Neural cell (in vitro differentiated cells): ENCODE data around the gene LMO1. TPM values are rescaled to one million over a fixed set of nuclear protein-coding genes. Genes with fewer than 3 reads are reported as not detected.

Experiments used
- H2AFZ ChIP-seq: fragments of 200-600, 300-800 bp; sonication (generic), shearing (Covaris generic); 2 replicates; pipeline ENCODE4 v1.6.0; 2014; ENCODE audit warnings: low read depth, mild to moderate bottlenecking, antibody characterized with exemption, low read length, moderate library complexity
- H3F3A ChIP-seq: fragments of 200-600 bp; shearing (Covaris generic); 2 replicates; pipeline ENCODE4 v1.6.1; 2016; ENCODE audit warnings: mild to moderate bottlenecking, moderate library complexity, mixed read lengths, antibody characterized with exemption, low read length; ENCODE audit not compliant: insufficient read depth, poor library complexity, severe bottlenecking
- H3K27ac ChIP-seq: fragments of 200-600, 300-800 bp; sonication (generic), shearing (Covaris generic); 2 replicates; pipeline ENCODE4 v1.5.1; 2014; ENCODE audit warnings: mild to moderate bottlenecking, low read length, moderate library complexity
- H3K27me3 ChIP-seq: fragments of 300-800, 200-600 bp; sonication (generic), shearing (Covaris generic); 2 replicates; pipeline ENCODE4 v1.6.0; 2014; ENCODE audit warnings: mild to moderate bottlenecking, low read depth, low read length, moderate library complexity; ENCODE audit not compliant: insufficient read depth
- H3K36me3 ChIP-seq: fragments of 300-800, 200-600 bp; sonication (generic), shearing (Covaris generic); 2 replicates; pipeline ENCODE4 v1.5.1; 2014; ENCODE audit warnings: mild to moderate bottlenecking, antibody characterized with exemption, low read length, moderate library complexity; ENCODE audit not compliant: insufficient read depth
- H3K4me2 ChIP-seq: fragments of 300-800, 200-600 bp; sonication (generic), shearing (Covaris generic); 2 replicates; pipeline ENCODE4 v1.6.0; 2014; ENCODE audit warnings: mild to moderate bottlenecking, low read length
- H3K4me3 ChIP-seq: fragments of 300-800, 200-600 bp; sonication (generic), shearing (Covaris generic); 2 replicates; pipeline ENCODE4 v1.5.1; 2014; ENCODE audit warnings: mild to moderate bottlenecking, low read length, moderate library complexity
- H3K79me2 ChIP-seq: fragments of 200-600 bp; shearing (Covaris generic); replicated peaks from 2 replicates; pipeline ENCODE4 v1.6.0; 2014; ENCODE audit warnings: mild to moderate bottlenecking, low read length, moderate library complexity; ENCODE audit not compliant: insufficient read depth
- H3K9ac ChIP-seq: fragments of 300-800, 200-600 bp; sonication (generic), shearing (Covaris generic); 2 replicates; pipeline ENCODE4 v1.6.1; 2016; ENCODE audit warnings: mild to moderate bottlenecking, low read length, mixed read lengths
- H3K9me2 ChIP-seq: fragments of 200-600 bp; shearing (Covaris generic); 2 replicates; pipeline ENCODE4 v1.6.1; 2016; ENCODE audit warnings: mild to moderate bottlenecking, low read length, mixed read lengths; ENCODE audit not compliant: insufficient read depth
- H3K9me3 ChIP-seq: fragments of 200-600, 300-800 bp; sonication (generic), shearing (Covaris generic); 2 replicates; pipeline ENCODE4 v1.6.1; 2016; ENCODE audit warnings: mild to moderate bottlenecking, mixed run types, low read length, moderate library complexity, mixed read lengths
- H4K20me1 ChIP-seq: fragments of 200-600 bp; shearing (Covaris generic); 2 replicates; pipeline ENCODE4 v1.6.1; 2016; ENCODE audit warnings: mild to moderate bottlenecking, mixed run types; ENCODE audit not compliant: insufficient read depth
- EP300 ChIP-seq: fragments of 450-650 bp; conservative IDR thresholded peaks from 2 replicates; pipeline ENCODE4 v1.6.1; 2014; ENCODE audit warnings: antibody characterized with exemption, mild to moderate bottlenecking, moderate library complexity; ENCODE audit not compliant: poor library complexity, severe bottlenecking
- EZH2 ChIP-seq: fragments of 200-600, 300-800 bp; shearing (Covaris generic), sonication (generic); IDR thresholded peaks from 2 replicates; pipeline ENCODE4 v1.6.1; 2014; ENCODE audit warnings: antibody characterized with exemption, low read length, borderline replicate concordance, mild to moderate bottlenecking; ENCODE audit not compliant: insufficient read depth, poor library complexity, severe bottlenecking
- MXI1 ChIP-seq: fragments of 450-650 bp; conservative IDR thresholded peaks from 2 replicates; pipeline ENCODE4 v1.6.1; 2014; ENCODE audit warnings: antibody characterized with exemption, mild to moderate bottlenecking; ENCODE audit not compliant: poor library complexity, severe bottlenecking
- POLR2AphosphoS5 ChIP-seq: IDR thresholded peaks from 2 replicates; pipeline ENCODE4 v1.6.1; 2012
- RAD21 ChIP-seq: fragments of 450-650 bp; conservative IDR thresholded peaks from 2 replicates; pipeline ENCODE4 v1.6.1; 2014; ENCODE audit warnings: antibody characterized with exemption, mild to moderate bottlenecking, moderate library complexity
- SMC3 ChIP-seq: fragments of 450-650 bp; conservative IDR thresholded peaks from 2 replicates; pipeline ENCODE4 v1.6.1; 2014; ENCODE audit warnings: antibody characterized with exemption, mild to moderate bottlenecking, moderate library complexity; ENCODE audit not compliant: poor library complexity
- TAF1 ChIP-seq: IDR thresholded peaks from 2 replicates; pipeline ENCODE4 v1.6.1; 2012; ENCODE audit warnings: low read depth
- polyA plus RNA-seq: library from polyadenylated mRNA; depleted of rRNA; stranded (reverse); fragments of >200 nt; gene quantifications from 2 replicates; pipeline ENCODE4 v1.2.3, GENCODE V29; 2014
- TF ChIP-seq, protein P1 (sequence below): fragments of 450-650 bp; IDR thresholded peaks from 2 replicates; pipeline ENCODE4 v1.5.1; 2014; ENCODE audit warnings: antibody characterized with exemption, mild to moderate bottlenecking, moderate library complexity; ENCODE audit not compliant: poor library complexity, severe bottlenecking
- TF ChIP-seq, protein P2 (sequence below): IDR thresholded peaks from 2 replicates; pipeline ENCODE4 v1.6.1; 2012; ENCODE audit warnings: borderline replicate concordance

Gene LMO1
- polyA plus RNA-seq, 1 donor from 2014 or later: 4.4 TPM

DNA sequence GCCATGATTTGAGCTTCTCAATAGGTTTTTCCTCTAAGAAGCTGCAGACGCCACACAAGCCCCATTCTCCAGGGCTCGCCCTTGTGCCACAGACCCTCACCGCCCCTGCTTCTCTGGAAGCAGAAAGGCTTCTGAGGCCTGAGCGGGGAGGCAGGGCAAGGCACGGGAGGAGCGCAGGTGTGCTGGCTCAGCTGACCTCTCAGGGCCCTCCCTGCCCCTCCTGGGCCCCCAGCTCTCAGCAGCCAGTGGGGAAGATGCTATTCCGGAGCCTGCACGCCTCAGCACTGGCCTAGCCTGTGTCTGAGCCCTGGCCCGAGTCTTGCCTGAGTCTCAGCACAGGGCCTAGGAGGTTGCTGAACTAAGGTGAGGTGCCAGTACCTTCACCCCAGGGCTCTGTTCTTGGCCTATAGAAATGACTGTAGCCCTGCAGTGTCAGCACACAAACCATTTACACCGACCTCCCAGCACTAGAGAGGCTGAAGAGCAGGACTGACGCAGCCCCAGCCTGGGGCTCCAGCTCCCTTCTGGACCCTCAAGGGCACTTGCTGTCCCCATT is 47.1 kb upstream of the LMO1 start:
- Histone ChIP-seq H3K9me3 (no peaks in the 10 kb centered on the region), H3K27ac (no peak overlapping the region), H3K36me3 (no peaks in the 10 kb centered on the region), H2AFZ (no peak overlapping the region), H3K4me3 (no peak overlapping the region), H3K9me2 (no peaks in the 10 kb centered on the region), H3K79me2 (no peaks in the 10 kb centered on the region), H3K27me3 (no peaks in the 10 kb centered on the region), H3F3A (no peaks in the 10 kb centered on the region), H3K9ac (no peak overlapping the region), H4K20me1 (no peaks in the 10 kb centered on the region), H3K4me2 (no peak overlapping the region)
- TF ChIP-seq TAF1 (no peak), POLR2AphosphoS5 (no peak), EZH2 (no peak), EP300 (no peak), SMC3 (no peak), MXI1 (no peak), RAD21 (no peak)
- TF ChIP-seq, protein P1, sequence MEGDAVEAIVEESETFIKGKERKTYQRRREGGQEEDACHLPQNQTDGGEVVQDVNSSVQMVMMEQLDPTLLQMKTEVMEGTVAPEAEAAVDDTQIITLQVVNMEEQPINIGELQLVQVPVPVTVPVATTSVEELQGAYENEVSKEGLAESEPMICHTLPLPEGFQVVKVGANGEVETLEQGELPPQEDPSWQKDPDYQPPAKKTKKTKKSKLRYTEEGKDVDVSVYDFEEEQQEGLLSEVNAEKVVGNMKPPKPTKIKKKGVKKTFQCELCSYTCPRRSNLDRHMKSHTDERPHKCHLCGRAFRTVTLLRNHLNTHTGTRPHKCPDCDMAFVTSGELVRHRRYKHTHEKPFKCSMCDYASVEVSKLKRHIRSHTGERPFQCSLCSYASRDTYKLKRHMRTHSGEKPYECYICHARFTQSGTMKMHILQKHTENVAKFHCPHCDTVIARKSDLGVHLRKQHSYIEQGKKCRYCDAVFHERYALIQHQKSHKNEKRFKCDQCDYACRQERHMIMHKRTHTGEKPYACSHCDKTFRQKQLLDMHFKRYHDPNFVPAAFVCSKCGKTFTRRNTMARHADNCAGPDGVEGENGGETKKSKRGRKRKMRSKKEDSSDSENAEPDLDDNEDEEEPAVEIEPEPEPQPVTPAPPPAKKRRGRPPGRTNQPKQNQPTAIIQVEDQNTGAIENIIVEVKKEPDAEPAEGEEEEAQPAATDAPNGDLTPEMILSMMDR: no peak
- TF ChIP-seq, protein P2, sequence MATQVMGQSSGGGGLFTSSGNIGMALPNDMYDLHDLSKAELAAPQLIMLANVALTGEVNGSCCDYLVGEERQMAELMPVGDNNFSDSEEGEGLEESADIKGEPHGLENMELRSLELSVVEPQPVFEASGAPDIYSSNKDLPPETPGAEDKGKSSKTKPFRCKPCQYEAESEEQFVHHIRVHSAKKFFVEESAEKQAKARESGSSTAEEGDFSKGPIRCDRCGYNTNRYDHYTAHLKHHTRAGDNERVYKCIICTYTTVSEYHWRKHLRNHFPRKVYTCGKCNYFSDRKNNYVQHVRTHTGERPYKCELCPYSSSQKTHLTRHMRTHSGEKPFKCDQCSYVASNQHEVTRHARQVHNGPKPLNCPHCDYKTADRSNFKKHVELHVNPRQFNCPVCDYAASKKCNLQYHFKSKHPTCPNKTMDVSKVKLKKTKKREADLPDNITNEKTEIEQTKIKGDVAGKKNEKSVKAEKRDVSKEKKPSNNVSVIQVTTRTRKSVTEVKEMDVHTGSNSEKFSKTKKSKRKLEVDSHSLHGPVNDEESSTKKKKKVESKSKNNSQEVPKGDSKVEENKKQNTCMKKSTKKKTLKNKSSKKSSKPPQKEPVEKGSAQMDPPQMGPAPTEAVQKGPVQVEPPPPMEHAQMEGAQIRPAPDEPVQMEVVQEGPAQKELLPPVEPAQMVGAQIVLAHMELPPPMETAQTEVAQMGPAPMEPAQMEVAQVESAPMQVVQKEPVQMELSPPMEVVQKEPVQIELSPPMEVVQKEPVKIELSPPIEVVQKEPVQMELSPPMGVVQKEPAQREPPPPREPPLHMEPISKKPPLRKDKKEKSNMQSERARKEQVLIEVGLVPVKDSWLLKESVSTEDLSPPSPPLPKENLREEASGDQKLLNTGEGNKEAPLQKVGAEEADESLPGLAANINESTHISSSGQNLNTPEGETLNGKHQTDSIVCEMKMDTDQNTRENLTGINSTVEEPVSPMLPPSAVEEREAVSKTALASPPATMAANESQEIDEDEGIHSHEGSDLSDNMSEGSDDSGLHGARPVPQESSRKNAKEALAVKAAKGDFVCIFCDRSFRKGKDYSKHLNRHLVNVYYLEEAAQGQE: no peak

DNA sequence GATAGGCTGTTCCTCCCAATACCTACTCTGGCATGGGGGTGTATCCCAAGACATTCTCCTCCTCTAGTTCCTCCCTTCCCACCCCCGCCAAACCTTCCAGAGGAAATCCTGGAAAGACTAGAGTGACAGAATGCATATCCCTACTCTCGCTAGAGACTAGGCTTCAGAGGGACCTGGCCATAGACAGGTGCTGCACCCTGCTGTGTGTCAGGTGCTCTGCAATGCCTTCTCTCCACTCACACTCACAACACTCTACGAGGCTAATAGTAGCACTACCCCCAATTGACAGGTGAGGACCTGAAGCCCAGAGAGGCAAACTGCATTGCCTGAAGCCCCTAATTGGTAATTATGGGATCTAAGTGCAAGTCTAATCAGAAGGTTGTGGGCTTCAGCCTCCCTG is 46.2 kb upstream of the LMO1 start:
- Histone ChIP-seq H4K20me1 (no peaks in the 10 kb centered on the region), H3F3A (no peaks in the 10 kb centered on the region), H3K4me3 (no peak overlapping the region), H3K9ac (no peak overlapping the region), H3K27me3 (no peaks in the 10 kb centered on the region), H3K79me2 (no peaks in the 10 kb centered on the region), H3K27ac (no peak overlapping the region), H3K9me3 (no peaks in the 10 kb centered on the region), H3K4me2 (no peak overlapping the region), H3K9me2 (no peaks in the 10 kb centered on the region), H2AFZ (no peak overlapping the region), H3K36me3 (no peaks in the 10 kb centered on the region)
- TF ChIP-seq, protein P2: no peak
- TF ChIP-seq, protein P1: no peak
- TF ChIP-seq SMC3 (no peak), EP300 (no peak)
